Measurements from ENCODE around the gene ERC1.
"Not testable (repeated sequence)": the region's sequence is repeated elsewhere in the genome, so short reads cannot be mapped to it uniquely, and the experiment has no call there.

ERC1 gene

GRCh38 chr12:1205512-1206060, 214.6 kb downstream of the ERC1 start:
- H3K79me2 ChIP-seq (ENCODE audit: low read length) = no peaks in the 10 kb centered on the region
- TF ChIP-seq EZH2phosphoT487 (IDR thresholded peaks at IDR 0.05; ENCODE audit: low read length) (no peak), EZH2 (optimal IDR thresholded peaks at IDR 0.05; ENCODE audit: low read depth, low read length) (no peak)
- TF ChIP-seq, protein P1, sequence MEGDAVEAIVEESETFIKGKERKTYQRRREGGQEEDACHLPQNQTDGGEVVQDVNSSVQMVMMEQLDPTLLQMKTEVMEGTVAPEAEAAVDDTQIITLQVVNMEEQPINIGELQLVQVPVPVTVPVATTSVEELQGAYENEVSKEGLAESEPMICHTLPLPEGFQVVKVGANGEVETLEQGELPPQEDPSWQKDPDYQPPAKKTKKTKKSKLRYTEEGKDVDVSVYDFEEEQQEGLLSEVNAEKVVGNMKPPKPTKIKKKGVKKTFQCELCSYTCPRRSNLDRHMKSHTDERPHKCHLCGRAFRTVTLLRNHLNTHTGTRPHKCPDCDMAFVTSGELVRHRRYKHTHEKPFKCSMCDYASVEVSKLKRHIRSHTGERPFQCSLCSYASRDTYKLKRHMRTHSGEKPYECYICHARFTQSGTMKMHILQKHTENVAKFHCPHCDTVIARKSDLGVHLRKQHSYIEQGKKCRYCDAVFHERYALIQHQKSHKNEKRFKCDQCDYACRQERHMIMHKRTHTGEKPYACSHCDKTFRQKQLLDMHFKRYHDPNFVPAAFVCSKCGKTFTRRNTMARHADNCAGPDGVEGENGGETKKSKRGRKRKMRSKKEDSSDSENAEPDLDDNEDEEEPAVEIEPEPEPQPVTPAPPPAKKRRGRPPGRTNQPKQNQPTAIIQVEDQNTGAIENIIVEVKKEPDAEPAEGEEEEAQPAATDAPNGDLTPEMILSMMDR (IDR thresholded peaks at IDR 0.05; ENCODE audit: low read length) = no peak
- H3K9ac ChIP-seq (ENCODE audit: low read length) = no peak overlapping the region
- peaks cover 12% of the 10 kb centered on the region for H3K4me1 ChIP-seq (ENCODE audit: low read length)
- no peaks in the 10 kb centered on the region for H3K9me2 ChIP-seq (replicated peaks; ENCODE audit: insufficient read depth, low read length)
- H3K4me3 ChIP-seq (ENCODE audit: low read length) = no peak overlapping the region
- H3K27me3 ChIP-seq (replicated peaks; ENCODE audit: insufficient read depth, low read length) = no peaks in the 10 kb centered on the region
- peaks cover 7% of the 10 kb centered on the region for H3F3A ChIP-seq (ENCODE audit: insufficient read depth, low read length)
- H4K20me1 ChIP-seq (ENCODE audit: insufficient read depth, low read length) = no peaks in the 10 kb centered on the region
- DNase-seq = no peak
- no peak overlapping the region for H3K4me2 ChIP-seq (ENCODE audit: low read depth, low read length)
- H3K27ac ChIP-seq (ENCODE audit: low read length) = no peak overlapping the region
- H3K36me3 ChIP-seq (replicated peaks; ENCODE audit: insufficient read depth, low read length) = no peaks in the 10 kb centered on the region
- no peaks in the 10 kb centered on the region for H3K9me3 ChIP-seq (replicated peaks; ENCODE audit: insufficient read depth, low read length)
- no peak overlapping the region for H2AFZ ChIP-seq (ENCODE audit: low read length)

GRCh38 chr12:1206118-1206734, 215.2 kb downstream of the ERC1 start:
- H3K36me3 ChIP-seq (replicated peaks; ENCODE audit: insufficient read depth, low read length) = no peaks in the 10 kb centered on the region
- peaks cover 7% of the 10 kb centered on the region for H3F3A ChIP-seq (ENCODE audit: insufficient read depth, low read length)
- TF ChIP-seq EZH2 (optimal IDR thresholded peaks at IDR 0.05; ENCODE audit: low read depth, low read length) = no peak
- TF ChIP-seq, protein P1 (IDR thresholded peaks at IDR 0.05; ENCODE audit: low read length) = no peak
- no peak for TF ChIP-seq EZH2phosphoT487 (IDR thresholded peaks at IDR 0.05; ENCODE audit: low read length)
- no peaks in the 10 kb centered on the region for H3K27me3 ChIP-seq (replicated peaks; ENCODE audit: insufficient read depth, low read length)
- no peak overlapping the region for H3K27ac ChIP-seq (ENCODE audit: low read length)
- H3K9me3 ChIP-seq (replicated peaks; ENCODE audit: insufficient read depth, low read length) = no peaks in the 10 kb centered on the region
- no peaks in the 10 kb centered on the region for H3K9me2 ChIP-seq (replicated peaks; ENCODE audit: insufficient read depth, low read length)
- H3K9ac ChIP-seq (ENCODE audit: low read length) = no peak overlapping the region
- no peak overlapping the region for H3K4me3 ChIP-seq (ENCODE audit: low read length)
- peaks cover 12% of the 10 kb centered on the region for H3K4me1 ChIP-seq (ENCODE audit: low read length)
- no peak overlapping the region for H2AFZ ChIP-seq (ENCODE audit: low read length)
- no peak for DNase-seq
- H3K79me2 ChIP-seq (ENCODE audit: low read length) = no peaks in the 10 kb centered on the region
- no peak overlapping the region for H3K4me2 ChIP-seq (ENCODE audit: low read depth, low read length)
- H4K20me1 ChIP-seq (ENCODE audit: insufficient read depth, low read length) = no peaks in the 10 kb centered on the region

GRCh38 chr12:1207276-1207675, 216.3 kb downstream of the ERC1 start:
- TF ChIP-seq EZH2 (optimal IDR thresholded peaks at IDR 0.05; ENCODE audit: low read depth, low read length) (no peak), EZH2phosphoT487 (IDR thresholded peaks at IDR 0.05; ENCODE audit: low read length) (no peak)
- TF ChIP-seq, protein P1 (IDR thresholded peaks at IDR 0.05; ENCODE audit: low read length) = no peak
- Histone ChIP-seq H3K9ac (ENCODE audit: low read length) (no peak overlapping the region), H3K27ac (ENCODE audit: low read length) (no peak overlapping the region), H3K4me3 (ENCODE audit: low read length) (no peak overlapping the region), H3F3A (ENCODE audit: insufficient read depth, low read length) (peaks cover 7% of the 10 kb centered on the region), H3K4me1 (ENCODE audit: low read length) (peaks cover 12% of the 10 kb centered on the region), H3K36me3 (replicated peaks; ENCODE audit: insufficient read depth, low read length) (no peaks in the 10 kb centered on the region), H3K79me2 (ENCODE audit: low read length) (no peaks in the 10 kb centered on the region), H3K9me3 (replicated peaks; ENCODE audit: insufficient read depth, low read length) (no peaks in the 10 kb centered on the region), H3K9me2 (replicated peaks; ENCODE audit: insufficient read depth, low read length) (no peaks in the 10 kb centered on the region), H3K4me2 (ENCODE audit: low read depth, low read length) (no peak overlapping the region), H2AFZ (ENCODE audit: low read length) (no peak overlapping the region), H3K27me3 (replicated peaks; ENCODE audit: insufficient read depth, low read length) (no peaks in the 10 kb centered on the region), H4K20me1 (ENCODE audit: insufficient read depth, low read length) (no peaks in the 10 kb centered on the region)
- no peak for DNase-seq

DNA sequence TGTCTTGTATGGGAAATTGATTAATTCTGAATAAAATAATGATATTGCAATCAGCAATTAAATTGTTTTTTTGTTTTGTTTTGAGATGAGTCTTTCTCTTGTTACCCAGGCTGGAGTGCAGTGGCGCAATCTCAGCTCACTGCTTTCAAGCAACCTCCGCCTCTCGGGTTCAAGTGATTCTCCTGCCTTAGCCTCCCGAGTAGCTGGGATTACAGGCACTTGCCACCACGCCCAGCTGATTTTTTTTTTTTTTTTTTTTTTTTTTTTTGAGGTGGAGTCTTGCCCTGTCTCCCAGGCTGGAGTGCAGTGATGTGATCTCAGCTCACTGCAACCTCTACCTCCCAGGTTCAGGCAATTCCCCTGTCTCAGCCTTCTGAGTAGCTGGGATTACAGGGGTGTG, 217.7 kb downstream of the ERC1 start:
- H3K27me3 ChIP-seq (replicated peaks; ENCODE audit: insufficient read depth, low read length); H3F3A ChIP-seq (ENCODE audit: insufficient read depth, low read length); H2AFZ ChIP-seq (ENCODE audit: low read length); H3K9me3 ChIP-seq (replicated peaks; ENCODE audit: insufficient read depth, low read length); H3K4me3 ChIP-seq (ENCODE audit: low read length); H3K4me1 ChIP-seq (ENCODE audit: low read length); H3K9ac ChIP-seq (ENCODE audit: low read length); DNase-seq; H3K4me2 ChIP-seq (ENCODE audit: low read depth, low read length); H3K36me3 ChIP-seq (replicated peaks; ENCODE audit: insufficient read depth, low read length); H3K9me2 ChIP-seq (replicated peaks; ENCODE audit: insufficient read depth, low read length); H4K20me1 ChIP-seq (ENCODE audit: insufficient read depth, low read length); H3K27ac ChIP-seq (ENCODE audit: low read length); H3K79me2 ChIP-seq (ENCODE audit: low read length): not testable (repeated sequence)

All from MM.1S (cell line).